Activated naive CD8-positive, alpha-beta T cell treated with anti-CD3 and anti-CD28 coated beads, Interleukin-2, amount 10 ng/mL, durations not matched to agents 7 days and 5 days (primary cell): ENCODE results near the gene NCMAP. TPM values are rescaled to one million over a fixed set of nuclear protein-coding genes. Genes with fewer than 3 reads are reported as not detected.
A peak's percentile ranks its signal among the peaks of the same experiment; 100 is the strongest.

Source experiments
- ATAC-seq: fragments of 150-1000 bp; cut with Tn5 transposase; one replicate; pipeline ENCODE4 v1.10.0; 2021; ENCODE audit warnings: low read depth, moderate library complexity
- POLR2A ChIA-PET: fragments of 350-600 bp; sonication (Branson Sonifier 250); formaldehyde crosslinking; loops from one replicate; lab custom pipeline; 2021; ENCODE audit warnings: antibody characterized with exemption; lab: Charles Lee
- DNase-seq: peaks from one replicate; pipeline ENCODE4 v3.0.0; 2021
- H3K27ac Mint-ChIP-seq: one replicate; pipeline ENCODE4 v1.8.0; 2022; ENCODE audit warnings: mild to moderate bottlenecking, mixed read lengths
- H3K27me3 Mint-ChIP-seq: one replicate; pipeline ENCODE4 v1.8.0; 2022; ENCODE audit warnings: mild to moderate bottlenecking, moderate library complexity, mixed read lengths
- H3K36me3 Mint-ChIP-seq: one replicate; pipeline ENCODE4 v1.8.0; 2021; ENCODE audit warnings: mild to moderate bottlenecking, mixed read lengths
- H3K4me1 Mint-ChIP-seq: one replicate; pipeline ENCODE4 v1.8.0; 2021; ENCODE audit warnings: mixed read lengths
- H3K4me3 Mint-ChIP-seq: one replicate; pipeline ENCODE4 v1.8.0; 2022; ENCODE audit warnings: mild to moderate bottlenecking, moderate library complexity, mixed read lengths
- H3K9me3 Mint-ChIP-seq: one replicate; pipeline ENCODE4 v1.8.0; 2021; ENCODE audit warnings: mixed read lengths
- total RNA-seq, 2 experiments: library from RNA; stranded (reverse); gene quantifications; one replicate each; pipeline ENCODE4 v1.2.3, GENCODE V29; 2021

NCMAP gene
- total RNA-seq, 2 experiments from 2014 or later: 0.19 to 0.23 TPM

- no peaks in the 10 kb centered on the region for H3K27me3 Mint-ChIP-seq
- no peaks in the 10 kb centered on the region for H3K9me3 Mint-ChIP-seq
- POLR2A ChIA-PET: no interaction called here
- H3K27ac Mint-ChIP-seq: no peak overlapping the region
- DNase-seq (no peak), ATAC-seq (no peak)
- no peak overlapping the region for H3K4me3 Mint-ChIP-seq
- H3K4me1 Mint-ChIP-seq: peaks cover 22% of the 10 kb centered on the region
- H3K36me3 Mint-ChIP-seq: peaks cover 49% of the 10 kb centered on the region
Measured at GRCh38 chr1:24652382-24652781, 96.5 kb downstream of the NCMAP start.

- H3K4me3 Mint-ChIP-seq: no peak overlapping the region
- H3K4me1 Mint-ChIP-seq: peaks cover 24% of the 10 kb centered on the region
- DNase-seq: no peak
- no peak overlapping the region for H3K27ac Mint-ChIP-seq
- no peaks in the 10 kb centered on the region for H3K9me3 Mint-ChIP-seq
- peaks cover 45% of the 10 kb centered on the region for H3K36me3 Mint-ChIP-seq
- ATAC-seq: no peak
- no peaks in the 10 kb centered on the region for H3K27me3 Mint-ChIP-seq
- POLR2A ChIA-PET: interaction anchor here (0.6 kb wide), 1 partner anchor 10 kb away, joined by 3 read pairs; no protein-coding TSS in a partner anchor
Measured at GRCh38 chr1:24654010-24654409, 98.1 kb downstream of the NCMAP start.

GRCh38 chr1:24656046-24656445 is 100.2 kb downstream of the NCMAP start:
- DNase-seq (no peak), ATAC-seq (no peak)
- Mint-ChIP-seq H3K27ac (no peak overlapping the region), H3K4me1 (peaks cover 23% of the 10 kb centered on the region), H3K27me3 (no peaks in the 10 kb centered on the region), H3K9me3 (no peaks in the 10 kb centered on the region), H3K4me3 (no peak overlapping the region), H3K36me3 (peaks cover 43% of the 10 kb centered on the region)
- POLR2A ChIA-PET: no interaction called here

- no peaks in the 10 kb centered on the region for H3K27me3 Mint-ChIP-seq
- H3K4me1 Mint-ChIP-seq: peaks cover 22% of the 10 kb centered on the region
- DNase-seq (no peak), ATAC-seq (no peak)
- POLR2A ChIA-PET: interaction anchor here (0.7 kb wide), 1 partner anchor 15 kb away, joined by 3 read pairs; no protein-coding TSS in a partner anchor
- peaks cover 42% of the 10 kb centered on the region for H3K36me3 Mint-ChIP-seq
- no peak overlapping the region for H3K4me3 Mint-ChIP-seq
- no peaks in the 10 kb centered on the region for H3K9me3 Mint-ChIP-seq
- peak overlapping the region; percentile 5 for H3K27ac Mint-ChIP-seq
Measured at GRCh38 chr1:24657781-24658180, 101.9 kb downstream of the NCMAP start.

Other genes starting within 250 kb of the NCMAP start
- not detected for gene GRHL3, start 236.7 kb upstream of the NCMAP start, total RNA-seq
- 1 to 10 TPM; 8.6 to 9.0 TPM for gene STPG1, start 142.3 kb upstream of the NCMAP start, total RNA-seq
- 10 to 100 TPM; 54.1 to 55.1 TPM for gene NIPAL3, start 140.3 kb upstream of the NCMAP start, total RNA-seq
- 10 to 100 TPM; 77.4 to 84.8 TPM for gene RCAN3, start 53.3 kb upstream of the NCMAP start, total RNA-seq
- gene SRRM1, start 87.2 kb downstream of the NCMAP start, total RNA-seq: 100 to 1,000 TPM; 211 to 220 TPM
- 1 to 10 TPM; 9.1 to 9.8 TPM for gene CLIC4, start 189.4 kb downstream of the NCMAP start, total RNA-seq